A673 (cell line): ENCODE data around the gene COX11. TPM values are rescaled to one million over a fixed set of nuclear protein-coding genes. Genes with fewer than 3 reads are reported as not detected.

Experiments used
- BruUV-seq: library from RNA; stranded (reverse); fragments of 400-500 nt; replicated peaks from 2 replicates; lab custom pipeline; 2021; lab: Mats Ljungman, UMichigan
- CTCF ChIA-PET: fragments of 300-600 bp; sonication (Branson Sonifier 250); formaldehyde crosslinking; loops from one replicate; lab custom pipeline; 2022; ENCODE audit warnings: antibody characterized with exemption; lab: Charles Lee
- POLR2A ChIA-PET: fragments of 300-600 bp; sonication (Branson Sonifier 250); formaldehyde crosslinking; loops from one replicate; lab custom pipeline; 2022; ENCODE audit warnings: antibody characterized with exemption; ENCODE audit not compliant: low non-redundant PET; lab: Charles Lee
- DNase-seq: peaks from one replicate; pipeline ENCODE4 v3.0.0-alpha.2; 2015; ENCODE audit warnings: low spot score
- H3K27ac ChIP-seq: fragments of 200-600 bp; sonication (generic); 2 replicates; pipeline ENCODE4 v1.5.1; 2016; ENCODE audit warnings: mixed run types, low read depth, mild to moderate bottlenecking, mixed read lengths, antibody characterized with exemption, low read length; ENCODE audit not compliant: poor library complexity, severe bottlenecking
- H3K27me3 ChIP-seq: fragments of 200-600 bp; sonication (generic); replicated peaks from 2 replicates; pipeline ENCODE4 v1.6.1; 2017; ENCODE audit warnings: mixed run types, low read depth, mild to moderate bottlenecking, mixed read lengths, antibody characterized with exemption, low read length; ENCODE audit not compliant: insufficient read depth, poor library complexity
- H3K36me3 ChIP-seq: fragments of 200-600 bp; sonication (generic); 2 replicates; pipeline ENCODE4 v1.6.1; 2016; ENCODE audit warnings: mixed run types, mild to moderate bottlenecking, mixed read lengths, antibody characterized with exemption, low read length; ENCODE audit not compliant: insufficient read depth, poor library complexity, severe bottlenecking
- H3K4me1 ChIP-seq: fragments of 200-600 bp; sonication (generic); 2 replicates; pipeline ENCODE4 v1.6.1; 2017; ENCODE audit warnings: mixed run types, mild to moderate bottlenecking, mixed read lengths, antibody characterized with exemption, low read length; ENCODE audit not compliant: insufficient read depth, poor library complexity, severe bottlenecking
- H3K4me3 ChIP-seq: fragments of 200-600 bp; sonication (generic); 2 replicates; pipeline ENCODE4 v1.5.1; 2016; ENCODE audit warnings: low read depth, mixed run types, mild to moderate bottlenecking, mixed read lengths, low read length; ENCODE audit not compliant: poor library complexity, severe bottlenecking
- H3K9me3 ChIP-seq: fragments of 200-600 bp; sonication (generic); 2 replicates; pipeline ENCODE4 v1.6.1; 2016; ENCODE audit warnings: mixed run types, low read depth, mild to moderate bottlenecking, mixed read lengths, antibody characterized with exemption, low read length; ENCODE audit not compliant: poor library complexity, severe bottlenecking
- EZH2 ChIP-seq: fragments of 200-600 bp; sonication (generic); IDR thresholded peaks from 2 replicates; pipeline ENCODE4 v1.6.1; 2017; ENCODE audit warnings: borderline replicate concordance, low read depth, mild to moderate bottlenecking, mixed read lengths, antibody characterized with exemption, low read length; ENCODE audit not compliant: poor library complexity, severe bottlenecking
- intact Hi-C: fragments of 100-400 bp; cut with micrococcal nuclease; formaldehyde crosslinking; loops from one replicate; pipeline ENCODE4 v1.10.0; 2022; ENCODE audit not compliant: unreplicated experiment
- total RNA-seq: library from RNA; stranded (reverse); gene quantifications from 2 replicates; pipeline ENCODE4 v1.2.3, GENCODE V29; 2021
- TF ChIP-seq, protein P1 (sequence below): fragments of 300-800, 200-600 bp; sonication (generic); conservative IDR thresholded peaks from 2 replicates; pipeline ENCODE4 v1.5.1; 2017; ENCODE audit warnings: low read depth, mild to moderate bottlenecking, antibody characterized with exemption, low read length, moderate library complexity, mixed read lengths

COX11 gene
- total RNA-seq, 1 experiment from 2014 or later: 109 TPM

DNA sequence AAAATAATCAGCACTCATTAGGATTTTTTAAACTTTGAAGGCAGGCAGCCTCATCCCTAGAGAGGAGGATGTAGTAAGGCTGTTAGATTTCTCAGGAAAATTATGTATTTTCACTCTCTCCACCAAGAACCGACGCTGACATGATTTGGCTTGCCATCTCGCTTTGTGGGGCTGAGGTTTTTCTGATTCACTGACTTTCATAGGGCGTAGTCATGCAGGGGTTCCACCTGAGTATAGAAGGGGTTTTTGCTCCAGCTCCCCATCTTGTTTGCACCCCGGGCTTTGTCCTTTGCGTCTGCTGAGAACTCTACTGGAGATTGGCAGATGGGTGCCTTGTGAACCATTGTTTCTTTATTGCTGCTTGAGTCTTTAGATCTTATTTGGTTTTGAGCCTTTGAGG is 47.6 kb downstream of the COX11 start:
- peaks cover 5% of the 10 kb centered on the region for H3K4me1 ChIP-seq
- H3K36me3 ChIP-seq: peaks cover 24% of the 10 kb centered on the region
- TF ChIP-seq EZH2: no peak
- TF ChIP-seq, protein P1, sequence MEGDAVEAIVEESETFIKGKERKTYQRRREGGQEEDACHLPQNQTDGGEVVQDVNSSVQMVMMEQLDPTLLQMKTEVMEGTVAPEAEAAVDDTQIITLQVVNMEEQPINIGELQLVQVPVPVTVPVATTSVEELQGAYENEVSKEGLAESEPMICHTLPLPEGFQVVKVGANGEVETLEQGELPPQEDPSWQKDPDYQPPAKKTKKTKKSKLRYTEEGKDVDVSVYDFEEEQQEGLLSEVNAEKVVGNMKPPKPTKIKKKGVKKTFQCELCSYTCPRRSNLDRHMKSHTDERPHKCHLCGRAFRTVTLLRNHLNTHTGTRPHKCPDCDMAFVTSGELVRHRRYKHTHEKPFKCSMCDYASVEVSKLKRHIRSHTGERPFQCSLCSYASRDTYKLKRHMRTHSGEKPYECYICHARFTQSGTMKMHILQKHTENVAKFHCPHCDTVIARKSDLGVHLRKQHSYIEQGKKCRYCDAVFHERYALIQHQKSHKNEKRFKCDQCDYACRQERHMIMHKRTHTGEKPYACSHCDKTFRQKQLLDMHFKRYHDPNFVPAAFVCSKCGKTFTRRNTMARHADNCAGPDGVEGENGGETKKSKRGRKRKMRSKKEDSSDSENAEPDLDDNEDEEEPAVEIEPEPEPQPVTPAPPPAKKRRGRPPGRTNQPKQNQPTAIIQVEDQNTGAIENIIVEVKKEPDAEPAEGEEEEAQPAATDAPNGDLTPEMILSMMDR: no peak
- POLR2A ChIA-PET: no interaction called here
- intact Hi-C loops: no loop called here
- H3K9me3 ChIP-seq: peaks cover 14% of the 10 kb centered on the region
- H3K27ac ChIP-seq: no peak overlapping the region
- H3K27me3 ChIP-seq: no peaks in the 10 kb centered on the region
- no TSS peak for BruUV-seq
- no peak overlapping the region for H3K4me3 ChIP-seq
- DNase-seq: no peak
- CTCF ChIA-PET: no interaction called here

DNA sequence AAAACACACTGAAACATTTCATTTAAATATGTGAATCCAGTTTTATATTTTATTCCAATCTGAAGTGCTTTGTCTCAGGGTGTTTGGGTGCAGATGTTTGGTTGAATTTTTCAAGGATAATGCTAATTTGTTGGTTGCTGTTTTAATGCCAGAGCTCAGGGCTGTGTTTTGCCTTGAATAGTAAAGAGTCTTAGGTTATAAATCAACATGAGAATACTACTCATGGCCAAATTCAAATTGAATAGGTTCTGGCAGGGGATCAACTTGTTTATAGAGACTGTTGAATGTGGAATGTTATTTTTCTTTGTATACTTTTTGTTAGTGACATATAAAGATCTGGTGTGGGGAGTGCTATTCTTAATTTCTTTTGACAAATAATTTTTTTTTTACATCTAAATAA is 49.0 kb downstream of the COX11 start:
- BruUV-seq: no TSS peak
- H3K27ac ChIP-seq: no peak overlapping the region
- ChIA-PET CTCF (no interaction called here), POLR2A (no interaction called here)
- intact Hi-C loops: no loop called here
- no peak for DNase-seq
- no peak overlapping the region for H3K4me3 ChIP-seq
- H3K27me3 ChIP-seq: no peaks in the 10 kb centered on the region
- H3K4me1 ChIP-seq: peaks cover 5% of the 10 kb centered on the region
- H3K36me3 ChIP-seq: peaks cover 38% of the 10 kb centered on the region
- peaks cover 17% of the 10 kb centered on the region for H3K9me3 ChIP-seq
- TF ChIP-seq, protein P1: no peak
- no peak for TF ChIP-seq EZH2

DNA sequence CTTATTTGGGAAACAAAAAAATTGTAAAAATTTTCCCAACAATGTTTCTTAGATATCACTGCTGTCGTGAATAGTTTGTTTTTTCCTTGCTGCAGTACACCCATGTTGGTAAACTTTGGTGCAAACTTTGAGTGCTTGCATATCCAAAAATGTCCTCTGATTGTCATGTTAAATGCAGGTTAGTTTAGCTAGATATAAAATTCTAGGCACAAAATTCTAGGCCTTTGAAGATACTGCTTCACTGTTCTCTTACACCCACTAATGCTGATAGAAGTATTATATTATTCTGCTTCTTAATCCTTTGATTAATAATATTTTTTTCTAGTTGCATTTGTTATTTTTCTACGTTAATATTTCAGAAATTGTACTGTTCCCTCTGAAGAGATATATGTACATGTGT is 51.7 kb downstream of the COX11 start:
- intact Hi-C loops: no loop called here

More for the DNA sequence above, 51.7 kb downstream of the COX11 start:
- ChIA-PET POLR2A (no interaction called here), CTCF (no interaction called here)
- TF ChIP-seq, protein P1: no peak
- no peak for TF ChIP-seq EZH2
- Histone ChIP-seq H3K36me3 (peaks cover 54% of the 10 kb centered on the region), H3K9me3 (peaks cover 17% of the 10 kb centered on the region), H3K4me3 (no peak overlapping the region), H3K4me1 (peaks cover 5% of the 10 kb centered on the region), H3K27ac (no peak overlapping the region), H3K27me3 (no peaks in the 10 kb centered on the region)
- BruUV-seq: no TSS peak
- DNase-seq: no peak

Other genes starting within 250 kb of the COX11 start
- gene TOM1L1, start 67.8 kb downstream of the COX11 start, total RNA-seq: 55.4 and 60.1 TPM in 2 replicates
- 23.6 and 24.2 TPM in 2 replicates for gene STXBP4, start 111 bp upstream of the COX11 start, total RNA-seq